Neural progenitor cell (in vitro differentiated cells): ENCODE results near the gene LRRC53. TPM values are rescaled to one million over a fixed set of nuclear protein-coding genes. Genes with fewer than 3 reads are reported as not detected.

Experiments used
- DNase-seq: peaks from one replicate; pipeline ENCODE4 v3.0.0-alpha.2; 2016; ENCODE audit warnings: low spot score
- H2AFZ ChIP-seq: fragments of 200-600 bp; sonication (generic); replicated peaks from 2 replicates; pipeline ENCODE4 v1.6.1; 2016; ENCODE audit warnings: antibody characterized with exemption
- H3F3A ChIP-seq: fragments of 200-600 bp; sonication (generic); 2 replicates; pipeline ENCODE4 v1.6.1; 2016; ENCODE audit warnings: antibody characterized with exemption, low read depth
- H3K27ac ChIP-seq: fragments of 200-600 bp; sonication (generic); 2 replicates; pipeline ENCODE4 v1.5.1; 2016; ENCODE audit warnings: mild to moderate bottlenecking
- H3K27me3 ChIP-seq: fragments of 200-600 bp; sonication (generic); 2 replicates; pipeline ENCODE4 v1.6.1; 2016; ENCODE audit warnings: mild to moderate bottlenecking, moderate library complexity
- H3K36me3 ChIP-seq: fragments of 200-600 bp; sonication (generic); 2 replicates; pipeline ENCODE4 v1.5.1; 2016
- H3K4me1 ChIP-seq: fragments of 200-600 bp; sonication (generic); 2 replicates; pipeline ENCODE4 v1.6.1; 2016; ENCODE audit warnings: mixed run types
- H3K4me2 ChIP-seq: fragments of 200-600 bp; sonication (generic); 2 replicates; pipeline ENCODE4 v1.6.1; 2016
- H3K4me3 ChIP-seq: fragments of 200-600 bp; sonication (generic); 2 replicates; pipeline ENCODE4 v1.5.1; 2016
- H3K79me2 ChIP-seq: fragments of 200-600 bp; sonication (generic); 2 replicates; pipeline ENCODE4 v1.6.1; 2016; ENCODE audit warnings: low read depth
- H3K9ac ChIP-seq: fragments of 200-600 bp; sonication (generic); 2 replicates; pipeline ENCODE4 v1.6.1; 2016
- H3K9me3 ChIP-seq: fragments of 200-600 bp; sonication (generic); 2 replicates; pipeline ENCODE4 v1.5.1; 2016; ENCODE audit warnings: low read depth
- H4K20me1 ChIP-seq: fragments of 200-600 bp; sonication (generic); 2 replicates; pipeline ENCODE4 v1.6.1; 2016; ENCODE audit warnings: low read depth
- H3K27ac Mint-ChIP-seq: 3 replicates; pipeline ENCODE4 v1.8.0; 2021; ENCODE audit warnings: mixed read lengths
- H3K27me3 Mint-ChIP-seq: 2 replicates; pipeline ENCODE4 v1.8.0; 2022; ENCODE audit warnings: low read depth, mild to moderate bottlenecking, inconsistent platforms, moderate library complexity, mixed read lengths; ENCODE audit not compliant: insufficient read depth
- H3K36me3 Mint-ChIP-seq: 3 replicates; pipeline ENCODE4 v1.8.0; 2021; ENCODE audit warnings: mixed read lengths
- H3K4me1 Mint-ChIP-seq: 3 replicates; pipeline ENCODE4 v1.8.0; 2021; ENCODE audit warnings: mixed read lengths
- H3K4me3 Mint-ChIP-seq: 3 replicates; pipeline ENCODE4 v1.8.0; 2021; ENCODE audit warnings: mild to moderate bottlenecking, moderate library complexity, mixed read lengths
- H3K9me3 Mint-ChIP-seq: 3 replicates; pipeline ENCODE4 v1.8.0; 2020; ENCODE audit warnings: mixed read lengths
- CTCF ChIP-seq: fragments of 200-600 bp; sonication (generic); IDR thresholded peaks from 2 replicates; pipeline ENCODE4 v1.5.1; 2017; ENCODE audit warnings: antibody characterized with exemption, mild to moderate bottlenecking
- EZH2 ChIP-seq: fragments of 200-600 bp; sonication (generic); IDR thresholded peaks from 2 replicates; pipeline ENCODE4 v1.6.1; 2017; ENCODE audit warnings: antibody characterized with exemption, mild to moderate bottlenecking, moderate library complexity
- EZH2phosphoT487 ChIP-seq: fragments of 200-600 bp; sonication (generic); IDR thresholded peaks from 2 replicates; pipeline ENCODE4 v1.6.1; 2017; ENCODE audit warnings: antibody characterized with exemption
- total RNA-seq: library from RNA; depleted of rRNA; stranded (reverse); fragments of >200 nt; gene quantifications from 2 replicates; pipeline ENCODE4 v1.2.3, GENCODE V29; 2015; ENCODE audit warnings: low replicate concordance

LRRC53 gene
- total RNA-seq, 1 donor from 2014 or later: not detected

GRCh38 chr1:74531796-74532195 is 19.4 kb upstream of the LRRC53 start:
- no peak overlapping the region for H3K4me3 ChIP-seq
- H3K9me3 ChIP-seq: no peaks in the 10 kb centered on the region
- no peaks in the 10 kb centered on the region for H3K27me3 ChIP-seq
- H2AFZ ChIP-seq: no peak overlapping the region
- no peak overlapping the region for H3K4me2 ChIP-seq
- TF ChIP-seq CTCF: no peak
- TF ChIP-seq EZH2: no peak
- no peak for TF ChIP-seq EZH2phosphoT487
- no peak overlapping the region for H3K9ac ChIP-seq
- no peaks in the 10 kb centered on the region for H3K4me1 ChIP-seq
- H3K27ac ChIP-seq: no peak overlapping the region
- H3K36me3 ChIP-seq: no peaks in the 10 kb centered on the region
- Mint-ChIP-seq H3K27ac (no peak overlapping the region), H3K4me1 (peaks cover 6% of the 10 kb centered on the region), H3K9me3 (peaks cover 3% of the 10 kb centered on the region), H3K4me3 (no peak overlapping the region), H3K27me3 (no peaks in the 10 kb centered on the region), H3K36me3 (no peaks in the 10 kb centered on the region)
- H4K20me1 ChIP-seq: no peaks in the 10 kb centered on the region
- H3F3A ChIP-seq: no peaks in the 10 kb centered on the region
- no peaks in the 10 kb centered on the region for H3K79me2 ChIP-seq
- no peak for DNase-seq

DNA sequence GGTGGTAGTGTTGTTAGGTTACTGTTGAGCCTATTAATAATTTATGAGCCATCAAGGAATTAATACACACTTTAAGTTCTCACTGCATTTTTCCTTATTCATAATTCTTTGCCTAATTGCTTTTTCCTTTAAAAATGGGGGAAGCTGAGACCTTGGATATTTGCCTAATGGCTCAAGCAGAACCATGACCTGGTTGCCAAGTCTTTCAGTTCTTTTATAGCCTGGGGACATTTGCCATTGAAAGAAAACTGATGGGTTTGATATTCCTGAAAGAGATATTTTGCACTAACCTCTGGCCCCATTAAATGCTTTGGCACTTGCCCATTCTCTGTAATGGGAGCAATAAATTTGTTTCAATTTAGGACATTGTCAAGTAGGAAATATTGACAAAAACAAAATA is 18.5 kb upstream of the LRRC53 start:
- H3K27me3 Mint-ChIP-seq: no peaks in the 10 kb centered on the region
- no peak overlapping the region for H2AFZ ChIP-seq
- no peak overlapping the region for H3K4me3 ChIP-seq
- H3K27ac Mint-ChIP-seq: no peak overlapping the region
- H3K79me2 ChIP-seq: no peaks in the 10 kb centered on the region
- no peaks in the 10 kb centered on the region for H3K4me1 ChIP-seq
- H3K9ac ChIP-seq: no peak overlapping the region
- no peaks in the 10 kb centered on the region for H3F3A ChIP-seq
- no peaks in the 10 kb centered on the region for H3K27me3 ChIP-seq
- no peaks in the 10 kb centered on the region for H4K20me1 ChIP-seq
- H3K9me3 Mint-ChIP-seq: peaks cover 3% of the 10 kb centered on the region
- H3K27ac ChIP-seq: no peak overlapping the region
- no peak for DNase-seq
- TF ChIP-seq EZH2: no peak
- no peak for TF ChIP-seq EZH2phosphoT487
- no peak for TF ChIP-seq CTCF
- H3K36me3 Mint-ChIP-seq: no peaks in the 10 kb centered on the region
- H3K4me2 ChIP-seq: no peak overlapping the region
- H3K4me1 Mint-ChIP-seq: peaks cover 13% of the 10 kb centered on the region
- H3K36me3 ChIP-seq: no peaks in the 10 kb centered on the region
- no peak overlapping the region for H3K4me3 Mint-ChIP-seq
- H3K9me3 ChIP-seq: no peaks in the 10 kb centered on the region

GRCh38 chr1:74528123-74528522 is 15.7 kb upstream of the LRRC53 start:
- Histone ChIP-seq H3K4me3 (no peak overlapping the region), H2AFZ (no peak overlapping the region), H3K9ac (no peak overlapping the region), H3K27me3 (no peaks in the 10 kb centered on the region), H4K20me1 (no peaks in the 10 kb centered on the region), H3K36me3 (no peaks in the 10 kb centered on the region), H3K9me3 (no peaks in the 10 kb centered on the region), H3K4me1 (no peaks in the 10 kb centered on the region), H3K27ac (no peak overlapping the region), H3K4me2 (no peak overlapping the region), H3F3A (no peaks in the 10 kb centered on the region), H3K79me2 (no peaks in the 10 kb centered on the region)
- no peak for DNase-seq
- H3K9me3 Mint-ChIP-seq: peaks cover 3% of the 10 kb centered on the region
- no peak overlapping the region for H3K4me3 Mint-ChIP-seq
- H3K27ac Mint-ChIP-seq: no peak overlapping the region
- peaks cover 22% of the 10 kb centered on the region for H3K4me1 Mint-ChIP-seq
- no peaks in the 10 kb centered on the region for H3K36me3 Mint-ChIP-seq
- no peak for TF ChIP-seq EZH2phosphoT487
- TF ChIP-seq CTCF: no peak
- no peak for TF ChIP-seq EZH2
- no peaks in the 10 kb centered on the region for H3K27me3 Mint-ChIP-seq

GRCh38 chr1:74526708-74527107 is 14.3 kb upstream of the LRRC53 start:
- Histone ChIP-seq H3K9ac (no peak overlapping the region), H2AFZ (no peak overlapping the region), H3K4me2 (no peak overlapping the region), H3K4me1 (peaks cover 11% of the 10 kb centered on the region), H4K20me1 (no peaks in the 10 kb centered on the region), H3K79me2 (no peaks in the 10 kb centered on the region), H3K27ac (no peak overlapping the region), H3F3A (no peaks in the 10 kb centered on the region), H3K36me3 (no peaks in the 10 kb centered on the region), H3K4me3 (no peak overlapping the region), H3K27me3 (no peaks in the 10 kb centered on the region), H3K9me3 (no peaks in the 10 kb centered on the region)
- TF ChIP-seq CTCF: no peak
- TF ChIP-seq EZH2: no peak
- Mint-ChIP-seq H3K9me3 (no peaks in the 10 kb centered on the region), H3K36me3 (no peaks in the 10 kb centered on the region), H3K4me1 (peaks cover 36% of the 10 kb centered on the region), H3K27ac (peak overlapping the region; percentile 42), H3K27me3 (no peaks in the 10 kb centered on the region), H3K4me3 (no peak overlapping the region)
- DNase-seq: no peak
